Measurements from ENCODE around the gene MEN1.
A peak's percentile ranks its signal among the peaks of the same experiment; 100 is the strongest.
"Not testable (repeated sequence)": the region's sequence is repeated elsewhere in the genome, so short reads cannot be mapped to it uniquely, and the experiment has no call there.

The MEN1 gene

DNA sequence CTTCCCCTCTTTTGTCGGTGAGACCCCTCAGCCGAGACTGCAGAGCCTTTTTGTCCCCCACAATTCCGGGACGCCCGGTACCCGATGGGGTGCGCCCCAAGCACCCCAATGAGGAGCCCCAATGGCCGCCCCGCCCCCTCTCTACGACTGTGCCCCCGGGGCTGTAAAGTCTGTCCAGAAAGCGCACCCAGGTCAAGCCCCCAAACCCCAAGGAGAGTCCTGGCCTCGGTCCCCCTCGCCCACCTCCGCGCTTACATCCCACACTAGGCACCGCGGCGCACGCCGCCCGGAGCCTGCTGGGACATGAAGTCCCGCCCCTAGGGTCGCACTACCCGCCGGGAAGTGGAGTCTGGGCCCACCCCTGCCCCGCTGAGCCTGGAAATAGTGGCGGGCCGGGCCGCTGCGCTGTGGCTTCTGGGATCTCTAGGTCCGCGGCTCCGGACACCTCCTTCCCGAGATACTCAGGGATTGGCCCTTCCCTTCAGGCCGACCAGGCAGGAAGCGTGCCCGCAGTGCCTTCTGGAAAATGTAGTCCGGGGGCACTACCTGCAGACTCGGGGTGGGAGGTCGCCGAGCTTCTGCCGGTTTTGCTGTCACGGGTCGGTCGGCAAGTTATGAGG lies at the start of gene MEN1:
TSS of gene MEN1 (minus strand) at position 281 of the 620 bp plus-strand sequence. CDS start 442 bp downstream, outside the sequence.
- peak; percentile 95 for DNase-seq

DNA sequence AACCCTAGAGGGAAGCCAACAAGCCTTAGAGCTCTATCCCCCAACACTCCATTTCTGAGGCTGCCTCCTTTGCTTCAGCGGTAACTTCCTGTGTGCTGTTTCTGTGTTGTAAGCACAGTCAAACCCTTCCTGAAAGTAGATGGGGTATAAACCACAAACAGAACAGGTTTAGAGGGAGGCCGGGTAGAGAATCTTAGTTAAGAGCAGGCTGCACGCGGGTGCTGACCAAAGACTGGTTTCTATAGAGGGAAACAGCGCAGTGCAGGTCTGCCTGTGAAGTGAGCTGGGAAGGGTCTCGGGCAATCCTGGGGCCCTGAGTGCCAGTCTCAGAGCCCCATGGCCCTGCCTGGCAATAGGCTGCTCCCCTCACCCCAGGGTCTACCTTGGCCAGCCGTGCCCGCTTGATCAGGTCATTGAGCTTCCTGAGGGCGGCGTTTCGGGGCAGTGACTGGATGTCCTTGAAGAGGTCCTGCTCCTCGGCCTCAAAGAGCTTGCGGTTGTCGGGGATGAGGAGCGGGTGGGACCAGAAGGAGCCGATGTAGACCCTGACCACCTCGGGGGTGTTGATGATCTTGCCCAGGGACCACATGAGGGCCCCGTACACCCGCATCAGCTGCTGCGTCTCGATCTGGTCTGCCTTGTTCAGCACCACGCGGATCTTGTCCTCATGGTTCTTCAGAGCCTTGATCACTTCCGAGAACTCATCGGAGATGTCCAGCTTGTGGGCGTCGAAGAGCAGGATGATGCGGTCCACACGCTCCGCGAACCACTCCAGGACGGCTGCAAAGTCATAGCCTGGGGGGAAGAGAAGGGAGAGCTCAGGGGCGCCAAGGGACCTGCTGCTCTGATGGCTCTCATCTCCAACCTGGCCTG lies 49.4 kb upstream of the MEN1 start:
- DNase-seq, result no peak

DNA sequence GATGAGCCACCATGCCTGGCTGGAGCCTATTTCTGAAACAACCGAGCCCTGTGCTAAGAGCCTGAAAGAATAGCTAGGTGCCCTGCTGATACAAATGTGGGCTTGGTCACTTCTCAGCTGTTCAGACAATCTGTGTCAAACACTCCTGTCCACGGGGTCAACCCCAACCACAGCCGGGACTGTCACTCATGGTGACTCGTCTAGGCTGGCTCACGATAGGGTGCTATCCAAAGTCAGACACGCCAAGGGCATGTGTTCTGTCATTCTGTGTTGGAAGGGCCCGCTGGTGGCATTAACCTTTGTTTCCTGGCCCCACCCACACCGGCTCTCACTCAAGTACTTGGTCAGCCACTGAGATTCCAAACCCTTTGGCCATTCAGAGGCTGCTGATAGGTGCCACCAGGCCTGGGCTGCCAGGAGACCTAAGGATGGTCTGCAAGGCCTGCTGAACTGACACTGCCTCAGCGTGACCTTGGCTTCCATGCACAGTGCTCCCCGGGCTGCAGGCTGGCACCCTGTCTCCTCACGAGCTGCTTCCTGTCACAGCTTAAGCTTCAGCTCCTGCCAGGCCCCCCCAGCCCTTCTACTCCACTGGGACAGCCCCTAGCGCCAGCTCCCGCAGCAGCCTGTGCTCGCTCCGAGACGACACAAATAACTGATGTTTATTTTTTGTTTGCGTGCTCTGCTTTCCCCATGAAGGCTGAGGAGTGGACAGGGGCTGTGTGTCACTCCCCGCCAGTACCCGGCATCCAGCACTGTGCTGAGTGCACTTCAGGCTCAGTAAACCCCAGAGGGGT lies 48.3 kb upstream of the MEN1 start:
- DNase-seq, result no peak

DNA sequence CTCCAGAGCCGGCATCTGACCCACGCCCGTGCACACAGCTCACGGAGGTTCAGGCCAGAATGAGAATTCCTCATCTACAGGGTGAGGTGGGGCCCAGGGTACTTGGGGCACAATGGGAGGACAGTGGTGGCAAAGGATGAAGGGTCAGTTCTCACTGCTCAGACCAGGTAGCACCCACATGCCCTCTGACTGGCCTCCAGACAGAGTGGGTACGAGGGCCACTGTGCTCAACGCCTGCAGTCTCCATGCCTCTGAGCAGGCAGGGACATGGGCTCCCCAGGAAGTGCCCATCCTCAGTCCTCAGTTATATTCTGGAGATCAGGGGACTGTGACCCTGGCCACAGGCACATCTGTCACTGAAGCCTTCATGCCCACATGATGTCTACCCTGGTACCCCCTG lies 47.1 kb upstream of the MEN1 start:
- DNase-seq, result no peak

DNA sequence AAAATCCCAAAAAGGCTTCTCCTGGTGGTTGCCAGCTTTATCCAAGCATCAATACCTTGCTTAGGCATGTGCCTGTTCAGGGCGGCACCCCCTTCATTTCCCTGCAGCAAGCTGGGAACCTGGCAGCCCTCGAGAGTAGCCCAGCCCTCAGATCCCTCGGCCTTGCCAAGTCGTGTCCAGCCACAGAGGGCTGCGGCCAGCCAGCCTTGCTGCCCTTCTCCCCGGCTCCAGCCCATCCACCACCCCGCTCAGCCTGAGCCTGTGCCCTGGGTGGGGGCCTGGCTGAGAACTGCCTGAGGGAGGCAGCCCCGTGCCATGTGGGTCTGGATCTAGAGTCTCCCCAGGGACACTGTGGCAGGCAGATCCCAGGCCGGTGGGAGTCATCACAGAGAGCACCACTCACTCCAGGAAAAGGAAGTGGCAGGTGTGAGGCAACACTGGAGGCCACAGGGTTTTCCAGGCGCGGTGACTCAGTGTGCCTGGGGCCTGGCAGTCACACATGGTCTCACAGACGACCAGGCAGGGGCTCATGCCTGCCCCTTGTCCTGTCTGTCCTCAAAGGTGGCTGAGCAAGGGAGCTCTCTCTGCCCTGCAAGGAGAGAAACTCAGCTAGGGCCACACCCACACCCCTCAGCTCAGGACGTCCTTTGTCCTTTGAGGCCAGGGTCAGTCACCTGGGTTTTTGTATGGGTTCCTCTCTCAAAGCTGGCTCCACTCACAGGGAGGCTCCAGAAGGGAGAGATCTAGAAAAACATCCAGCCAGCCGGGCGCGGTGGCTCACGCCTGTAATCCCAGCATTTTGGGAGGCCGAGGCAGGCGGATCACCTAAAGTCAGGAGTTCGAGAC lies 46.3 kb upstream of the MEN1 start:
- DNase-seq, result no peak

DNA sequence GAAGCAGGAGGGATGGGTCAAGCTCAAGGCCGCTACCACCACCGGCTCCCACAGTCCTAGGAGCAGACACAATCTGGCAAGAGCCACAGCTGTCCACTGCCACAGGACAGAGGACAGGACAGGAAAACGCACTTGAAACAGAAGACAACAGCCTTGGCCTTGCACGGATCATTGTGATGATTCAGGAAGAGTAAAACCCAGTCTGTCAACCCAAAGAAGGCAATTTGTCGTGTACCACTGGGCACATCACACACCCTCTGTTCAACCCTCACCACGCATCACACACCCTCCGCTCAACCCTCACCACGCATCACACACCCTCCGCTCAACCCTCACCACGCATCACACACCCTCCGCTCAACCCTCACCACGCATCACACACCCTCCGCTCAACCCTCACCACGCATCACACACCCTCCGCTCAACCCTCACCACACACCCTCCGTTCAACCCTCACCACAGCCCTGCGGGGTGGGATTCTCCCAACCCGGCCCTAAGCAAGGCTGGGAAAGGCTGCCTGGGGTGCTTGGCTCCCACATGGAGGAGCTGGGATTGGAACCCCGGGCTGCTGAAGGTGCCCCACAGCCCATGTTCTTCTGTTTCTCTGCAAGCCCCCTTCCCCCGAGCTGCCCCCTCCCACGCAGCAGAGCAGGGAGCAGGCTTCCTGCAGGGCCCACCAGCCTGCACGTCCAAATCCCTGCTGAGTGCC lies 45.4 kb upstream of the MEN1 start:
- no peak for DNase-seq

DNA sequence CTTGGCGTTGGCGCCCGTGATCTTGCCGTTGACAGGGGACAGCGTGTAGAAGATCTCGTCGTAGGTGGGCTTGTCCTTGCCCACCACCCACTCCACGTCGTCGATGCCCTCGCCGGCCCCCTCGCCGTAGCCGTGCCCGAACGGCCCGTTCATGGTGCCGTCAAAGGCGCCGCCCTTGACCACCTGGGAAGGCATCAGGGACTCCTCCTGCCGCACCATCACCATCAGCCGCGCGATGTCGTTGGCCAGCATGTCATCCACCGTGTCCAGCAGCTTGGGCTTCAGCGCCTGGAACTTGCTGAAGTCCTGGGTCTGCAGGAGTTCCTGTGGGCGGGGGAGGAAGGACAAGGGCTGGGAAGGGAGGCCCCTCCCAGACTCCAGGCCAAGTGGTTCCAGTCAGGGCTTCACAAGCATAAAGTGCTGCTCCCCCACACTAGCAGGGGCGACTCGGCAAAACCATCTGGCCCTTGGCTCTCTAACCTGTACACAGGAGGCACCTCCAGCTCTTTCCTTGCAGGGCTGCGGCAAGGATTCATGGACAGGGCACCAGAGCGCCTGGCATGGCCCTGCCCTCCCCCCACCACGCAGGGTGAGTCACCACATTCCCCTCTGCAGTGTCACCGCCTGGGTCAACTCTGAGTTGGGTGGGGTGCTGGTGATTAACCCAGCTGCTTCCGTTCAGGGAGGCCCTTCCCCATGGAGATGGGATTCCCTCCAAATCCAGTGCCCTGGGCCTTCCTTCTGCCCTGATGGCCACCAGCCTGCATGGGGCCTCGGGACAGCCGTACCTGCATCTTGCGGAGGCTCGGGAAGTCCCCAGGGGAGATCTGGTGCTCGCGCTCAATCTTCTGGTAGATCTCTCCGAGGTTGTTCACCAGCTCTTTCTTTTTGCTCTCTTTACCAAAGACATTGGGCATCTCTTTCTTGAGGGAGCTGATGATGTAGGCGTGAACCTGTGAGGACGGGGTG lies 44.5 kb upstream of the MEN1 start:
- DNase-seq, result no peak

DNA sequence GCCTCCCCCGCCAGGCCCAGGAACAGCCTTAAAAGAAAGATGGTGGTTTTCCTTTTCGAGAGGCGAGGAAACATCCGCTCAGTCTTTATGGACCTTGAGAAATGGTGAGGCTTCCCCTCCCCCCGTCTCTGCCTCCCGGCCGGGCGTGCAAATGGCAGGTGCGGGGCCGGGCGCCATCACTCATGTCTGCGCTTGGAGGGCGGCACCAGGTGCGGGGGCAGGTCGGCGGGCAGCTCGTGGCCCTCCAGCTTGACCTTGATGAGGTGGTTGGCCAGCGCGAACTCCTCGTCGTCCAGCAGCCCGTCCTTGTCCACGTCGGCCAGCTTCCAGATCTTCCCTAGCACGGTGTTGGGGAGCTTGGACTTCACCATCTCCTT lies 43.8 kb upstream of the MEN1 start:
- no peak for DNase-seq

DNA sequence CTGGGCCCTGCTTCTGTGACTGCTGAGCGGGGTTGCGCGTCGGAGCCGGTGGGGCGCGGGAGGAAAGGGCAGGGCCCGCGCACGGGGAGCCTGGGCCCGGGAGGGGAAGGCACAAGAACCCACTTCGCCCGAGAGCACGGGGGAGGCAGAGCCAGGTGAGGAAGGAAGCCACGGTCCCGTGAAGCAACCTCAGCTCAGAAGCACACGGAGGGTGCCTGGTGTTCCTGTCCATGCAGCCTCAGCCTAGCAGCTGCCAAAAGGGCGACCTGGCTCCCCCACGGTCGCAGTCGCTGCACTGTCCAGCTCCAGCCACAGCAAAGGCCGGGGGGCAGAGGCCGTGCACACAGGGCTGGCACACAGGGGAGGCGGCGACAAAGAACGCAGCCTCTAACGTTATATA lies 43.4 kb upstream of the MEN1 start:
- DNase-seq, result no peak

DNA sequence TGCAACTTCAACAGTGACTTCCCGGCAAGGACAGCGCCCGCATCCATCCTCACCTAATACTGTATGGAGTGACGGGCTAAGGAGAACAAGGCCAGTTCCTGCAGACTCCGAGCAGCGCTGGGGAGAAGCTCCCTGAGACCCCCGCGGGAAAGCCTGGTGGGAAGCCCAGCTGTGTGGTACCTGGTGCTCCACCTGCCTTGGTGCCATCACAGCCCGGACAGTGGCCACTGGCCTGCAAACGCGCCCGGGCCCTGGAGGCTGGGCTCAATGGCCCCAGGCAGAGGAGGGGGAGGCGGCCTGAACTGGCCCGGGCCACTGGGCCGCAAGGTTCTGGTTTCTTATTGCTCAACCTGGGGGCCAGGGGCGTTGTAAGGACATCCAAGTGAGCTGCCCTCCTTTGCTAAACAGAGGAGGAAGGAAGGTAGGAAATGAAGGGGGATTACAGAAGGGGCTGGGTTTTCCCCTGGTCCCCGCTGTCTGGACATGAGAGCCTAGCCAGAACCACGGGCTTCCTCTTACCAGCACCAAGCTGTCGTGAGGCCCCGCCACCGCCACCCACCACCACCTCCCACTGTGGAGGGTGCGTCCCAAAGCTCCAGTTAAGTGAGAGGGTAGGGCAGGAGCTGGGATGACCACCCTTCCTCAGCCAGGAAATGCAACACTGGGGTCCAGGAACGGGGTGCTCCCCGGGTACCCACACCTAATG lies 42.6 kb upstream of the MEN1 start:
- DNase-seq, result no peak

DNA sequence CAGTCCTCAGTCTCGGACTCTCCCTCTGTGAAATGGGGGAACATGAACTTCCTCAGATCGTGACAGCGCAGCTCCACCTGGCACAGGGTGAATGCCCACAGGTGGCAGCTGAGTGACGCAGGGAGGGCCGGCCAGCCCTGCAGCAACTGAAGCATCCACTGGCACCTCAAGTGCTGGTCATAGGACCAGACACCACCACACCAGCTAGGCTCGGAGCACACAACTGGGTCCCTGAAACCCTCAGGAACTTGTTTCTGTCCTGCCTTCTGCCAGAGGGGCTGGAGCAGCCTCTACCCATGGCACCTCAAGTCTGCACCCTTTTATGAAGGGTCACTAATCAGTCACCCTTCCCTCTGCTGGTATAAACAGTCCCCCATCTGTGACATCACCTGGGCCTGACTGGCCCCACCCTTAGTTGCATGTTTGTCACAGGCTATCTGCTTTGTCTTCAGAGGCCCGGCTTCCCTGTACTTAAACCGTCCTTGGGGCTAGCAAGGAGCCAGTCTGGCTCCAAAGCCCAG lies 41.5 kb upstream of the MEN1 start:
- DNase-seq, result no peak

DNA sequence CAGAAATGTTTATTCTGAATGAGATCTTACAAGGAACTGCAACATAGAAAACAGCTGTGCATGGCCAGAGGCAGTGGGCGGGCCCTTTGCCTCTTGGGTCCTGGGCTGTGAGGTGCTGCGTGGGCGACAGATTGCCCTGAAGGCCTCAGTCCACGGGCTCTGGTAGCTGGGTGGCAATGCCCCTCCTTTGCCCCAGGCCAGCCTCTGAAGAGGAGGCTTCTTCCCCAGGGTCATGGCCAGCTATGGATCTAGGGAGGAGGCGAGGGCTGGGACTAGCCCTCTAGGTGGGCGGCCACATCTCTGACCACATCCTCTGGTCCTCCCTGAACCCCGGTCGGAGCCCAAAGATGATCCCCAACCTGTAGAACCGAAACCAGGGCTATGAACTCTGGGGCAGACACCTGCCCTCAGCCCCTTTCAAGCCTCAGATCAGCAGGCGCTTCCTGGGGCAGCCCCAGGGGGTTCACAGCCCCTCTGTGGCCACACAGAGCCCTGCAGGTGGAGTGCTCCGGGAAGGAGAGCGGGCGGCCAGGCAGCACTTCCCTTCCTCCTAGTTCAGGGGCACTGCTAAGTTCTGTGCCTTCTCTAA lies 40.7 kb upstream of the MEN1 start:
- no peak for DNase-seq

DNA sequence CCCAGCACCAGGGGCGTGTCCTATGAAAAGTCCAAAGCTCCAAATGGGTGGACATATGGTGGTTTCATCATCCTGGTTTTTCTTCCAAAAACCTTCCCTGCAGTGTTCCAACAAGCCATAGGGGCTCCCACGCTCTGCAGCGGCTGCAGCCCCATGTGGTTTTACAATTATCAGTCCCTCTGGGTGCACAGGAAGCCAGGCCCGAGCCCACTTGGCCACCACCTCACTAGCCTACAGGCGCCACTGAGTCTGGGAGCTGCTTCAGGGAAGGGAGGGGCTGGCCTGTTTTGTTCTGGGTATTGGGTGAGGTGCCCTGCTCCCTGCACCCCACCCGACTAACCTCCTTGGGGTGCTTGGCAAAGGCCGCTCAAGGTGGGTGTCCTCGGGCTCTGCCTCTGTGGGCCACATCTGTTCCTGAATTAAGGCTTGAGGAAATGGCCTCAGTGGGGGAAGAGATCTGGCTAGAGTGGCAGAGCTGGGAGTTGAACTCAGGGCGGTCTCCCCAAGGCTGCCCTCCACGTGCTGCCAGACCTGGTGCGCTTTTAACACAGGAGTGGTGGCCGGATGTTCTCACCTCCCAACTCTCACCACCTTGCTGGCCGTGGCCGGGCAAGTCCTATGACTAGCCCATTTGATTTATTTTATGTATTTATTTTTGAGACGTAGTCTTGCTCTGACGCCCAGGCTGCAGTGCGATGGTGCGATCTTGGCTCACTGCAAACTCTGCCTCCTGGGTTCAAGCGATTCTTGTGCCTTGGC lies 39.4 kb upstream of the MEN1 start:
- DNase-seq, result no peak

DNA sequence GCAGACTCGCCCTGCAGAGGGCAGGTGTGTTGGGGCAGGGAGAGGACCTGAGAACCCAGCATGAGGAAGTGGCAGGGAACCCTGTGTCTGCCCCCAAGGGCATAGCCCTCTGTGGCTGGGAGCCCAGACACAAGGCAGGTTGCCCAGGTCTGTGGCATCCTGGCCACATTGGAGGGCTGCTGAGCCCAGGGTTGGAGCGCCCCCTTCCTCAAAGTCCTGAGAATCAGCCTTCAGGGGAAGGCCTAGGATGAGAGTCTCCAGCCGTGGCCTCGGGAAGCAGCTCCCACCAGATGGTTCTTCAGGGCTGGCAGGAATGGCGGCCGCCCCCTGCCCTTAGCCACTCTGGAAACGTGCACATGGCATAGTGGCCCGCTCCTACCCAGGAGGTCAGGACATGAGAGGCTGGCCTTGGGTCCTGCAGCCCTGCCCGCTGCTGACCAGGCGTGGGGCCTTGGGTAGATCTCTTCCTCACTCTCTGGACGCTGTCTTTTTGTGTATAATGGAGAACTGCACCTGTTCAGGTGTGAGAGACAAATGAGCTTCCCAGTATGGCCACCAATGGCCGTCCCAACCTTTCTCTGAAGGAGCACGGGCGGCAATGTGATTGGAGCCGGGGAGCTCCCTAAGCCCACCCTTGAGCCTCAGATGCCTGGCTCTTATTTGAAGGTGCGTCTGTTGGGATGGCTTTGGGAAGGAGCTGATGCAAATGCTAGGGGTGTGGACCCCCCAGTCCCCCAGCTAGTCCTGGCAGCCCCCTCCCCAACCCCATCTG lies 38.7 kb upstream of the MEN1 start:
- peak; percentile 32 for DNase-seq

DNA sequence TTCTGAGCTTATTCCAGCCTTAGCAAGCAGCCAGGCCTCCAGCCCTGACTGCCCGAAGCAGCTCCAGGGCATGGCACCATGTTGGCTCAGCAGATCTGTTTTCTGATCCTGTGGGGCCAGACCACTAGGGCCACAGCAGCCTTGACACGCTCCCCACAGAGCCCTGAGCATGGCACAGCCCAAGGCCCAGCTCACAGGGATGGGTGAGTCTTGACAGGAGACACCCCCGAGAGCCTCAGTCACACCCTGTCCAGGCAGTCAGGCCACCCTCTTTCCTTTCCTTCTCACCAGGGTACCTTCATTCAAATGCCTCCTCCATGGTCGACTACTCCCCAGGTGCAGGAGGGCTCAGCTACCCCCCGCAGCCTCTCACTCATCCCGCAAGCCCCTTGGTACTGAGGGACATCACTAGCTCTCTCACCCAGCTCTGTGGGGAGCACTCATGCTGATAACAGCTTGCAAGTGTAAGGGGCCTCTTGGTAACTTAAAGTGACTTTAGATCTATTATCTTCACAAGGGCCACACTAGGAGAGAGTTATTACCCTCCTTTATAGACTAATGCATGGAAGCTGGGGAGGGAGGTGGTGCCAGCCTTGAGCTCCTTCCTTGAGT lies 38.0 kb upstream of the MEN1 start:
- DNase-seq, result no peak

DNA sequence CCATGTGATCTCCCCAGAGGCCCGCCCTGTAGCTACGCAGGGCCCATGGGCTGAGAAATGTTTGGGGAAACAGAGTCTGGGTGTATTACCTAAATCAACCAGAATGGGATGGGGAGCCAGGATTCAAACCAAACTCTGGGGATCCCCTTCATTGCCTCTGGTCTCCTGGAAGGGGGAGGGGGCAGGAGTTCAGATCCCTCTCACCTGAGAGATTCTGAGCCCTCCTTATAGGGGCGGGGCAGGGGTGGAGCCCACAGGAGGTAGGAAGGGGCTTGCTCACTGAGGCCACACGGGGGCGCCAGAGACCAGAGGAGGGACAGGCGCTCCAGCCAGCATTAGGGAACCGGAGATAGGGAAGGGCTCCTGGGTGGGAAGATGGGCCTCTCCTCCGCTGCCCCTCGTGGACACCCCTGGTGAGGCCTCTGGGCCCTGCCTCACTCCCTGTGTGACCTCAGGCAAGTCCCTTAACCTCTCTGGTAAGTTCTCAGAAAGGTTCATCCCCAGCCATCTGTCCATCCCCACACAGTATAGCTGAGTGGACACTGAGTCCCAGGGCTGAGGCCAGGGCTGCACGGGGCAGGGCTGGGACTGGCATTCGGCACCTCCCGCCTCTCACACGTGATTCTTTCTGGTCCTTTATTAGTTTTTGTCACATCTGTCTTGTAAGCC lies 36.8 kb upstream of the MEN1 start:
- peak; percentile 95 for DNase-seq

DNA sequence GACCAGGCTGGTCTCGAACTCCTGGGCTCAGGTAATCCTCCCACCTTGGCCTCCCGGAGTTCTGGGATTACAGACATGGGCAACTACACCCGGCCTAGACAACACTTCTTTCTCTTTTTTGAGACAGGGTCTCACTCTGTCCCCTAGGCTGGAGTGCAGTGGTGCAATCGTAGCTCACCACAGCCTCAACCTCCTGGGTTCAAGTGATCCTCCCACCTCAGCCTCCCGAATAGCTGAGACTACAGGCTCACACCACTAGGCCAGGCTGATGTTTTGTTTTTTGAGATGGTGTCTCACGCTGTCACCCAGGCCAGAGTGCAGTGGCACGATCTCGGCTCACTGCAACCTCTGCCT lies 35.4 kb upstream of the MEN1 start:
- DNase-seq, result not testable (repeated sequence)

Measured in NCI-H1092 (cell line).